Endothelial cell of umbilical vein (primary cell): ENCODE results near the gene IGFL2. TPM values are rescaled to one million over a fixed set of nuclear protein-coding genes. Genes with fewer than 3 reads are reported as not detected.
"Not testable (repeated sequence)": the region's sequence is repeated elsewhere in the genome, so short reads cannot be mapped to it uniquely, and the experiment has no call there.

Source experiments
- BruUV-seq: library from RNA; stranded (reverse); fragments of 400-500 nt; replicated peaks from 2 replicates; lab custom pipeline; 2021; lab: Mats Ljungman, UMichigan
- CTCF ChIA-PET: fragments of 300-600, 350-600 bp; sonication (Branson Sonifier 250); formaldehyde crosslinking; loops from one replicate; lab custom pipeline; 2021; ENCODE audit warnings: antibody characterized with exemption, inconsistent platforms; lab: Charles Lee
- POLR2A ChIA-PET: fragments of 300-600, 350-600 bp; sonication (Branson Sonifier 250); formaldehyde crosslinking; loops from one replicate; lab custom pipeline; 2021; ENCODE audit warnings: antibody characterized with exemption, inconsistent platforms; lab: Charles Lee
- DNase-seq: peaks from one replicate; pipeline ENCODE4 v3.0.0-alpha.2; 2011; ENCODE audit warnings: low read depth, low spot score
- FAIRE-seq: peaks from 2 replicates; lab custom pipeline; 2011; peaks lifted over from hg19 to GRCh38; lab: Jason Lieb, UNC
- H2AFZ ChIP-seq: 2 replicates; pipeline ENCODE4 v1.6.0; 2012; ENCODE audit warnings: low read depth, low read length, control low read depth, inconsistent platforms
- H3K27ac ChIP-seq: 2 replicates; pipeline ENCODE4 v1.5.1; 2011; ENCODE audit warnings: low read depth, mild to moderate bottlenecking, control low read depth, low read length, moderate library complexity; ENCODE audit not compliant: insufficient read depth
- H3K27me3 ChIP-seq, 2 experiments: 2 replicates each; pipeline versions ENCODE4 v1.6.0 to v1.6.1; 2011; ENCODE audit warnings: low read length in 2 of 2, mixed read lengths in 1 of 2; ENCODE audit not compliant: control insufficient read depth in 2 of 2, insufficient read depth in 2 of 2
- H3K36me3 ChIP-seq, 2 experiments: 2 replicates in 1 of 2; 3 replicates in 1 of 2; pipeline ENCODE4 v1.5.1; 2011; ENCODE audit warnings: low read length in 2 of 2, mild to moderate bottlenecking in 1 of 2, moderate library complexity in 1 of 2; ENCODE audit not compliant: control insufficient read depth in 2 of 2, insufficient read depth in 2 of 2; ENCODE audit errors: extremely low read depth in 1 of 2
- H3K4me1 ChIP-seq: 3 replicates; pipeline ENCODE4 v1.5.1; 2011; ENCODE audit warnings: mild to moderate bottlenecking, low read length; ENCODE audit not compliant: control insufficient read depth, insufficient read depth; ENCODE audit errors: extremely low read depth
- H3K4me2 ChIP-seq: 2 replicates; pipeline ENCODE4 v1.6.1; 2011; ENCODE audit warnings: low read length, control low read depth, mixed read lengths; ENCODE audit not compliant: insufficient read depth
- H3K4me3 ChIP-seq, 3 experiments: fragments of 200-600 bp in 1 of 3; sonication (generic), shearing (Covaris generic) in 1 of 3; replicated peaks in 1 of 3; 2 replicates each; pipeline ENCODE4 v1.5.1; 2011 to 2016; ENCODE audit warnings: control low read depth in 3 of 3, low read length in 3 of 3, mild to moderate bottlenecking in 2 of 3, inconsistent platforms in 1 of 3, low read depth in 1 of 3, moderate library complexity in 1 of 3; ENCODE audit not compliant: insufficient read depth in 1 of 3
- H3K79me2 ChIP-seq: 2 replicates; pipeline ENCODE4 v1.6.0; 2012; ENCODE audit warnings: low read length, inconsistent platforms; ENCODE audit not compliant: control insufficient read depth, insufficient read depth
- H3K9ac ChIP-seq: replicated peaks from 2 replicates; pipeline ENCODE3; 2011; ENCODE audit warnings: low read length, control low read depth; ENCODE audit not compliant: insufficient read depth; ENCODE audit errors: extremely low read depth
- H3K9me1 ChIP-seq: replicated peaks from 3 replicates; pipeline ENCODE4 v1.6.0; 2011; ENCODE audit warnings: mild to moderate bottlenecking, low read length; ENCODE audit not compliant: control insufficient read depth, insufficient read depth; ENCODE audit errors: extremely low read depth
- H3K9me3 ChIP-seq: replicated peaks from 2 replicates; pipeline ENCODE4 v1.5.1; 2012; ENCODE audit warnings: low read length, inconsistent platforms; ENCODE audit not compliant: control insufficient read depth, insufficient read depth
- H4K20me1 ChIP-seq: replicated peaks from 2 replicates; pipeline ENCODE3; 2011; ENCODE audit warnings: mild to moderate bottlenecking, low read length; ENCODE audit not compliant: control insufficient read depth, insufficient read depth; ENCODE audit errors: extremely low read depth
- CTCF ChIP-seq, 2 donors: IDR thresholded peaks; 1 replicate in 1 of 2; 2 replicates in 1 of 2; pipeline ENCODE4 v1.5.1; 2011; ENCODE audit warnings: low read length in 2 of 2, mild to moderate bottlenecking in 2 of 2, moderate library complexity in 2 of 2, control low read depth in 1 of 2, inconsistent platforms in 1 of 2, low read depth in 1 of 2; ENCODE audit not compliant: insufficient read depth in 1 of 2; ENCODE audit errors: extremely low read depth in 1 of 2
- EZH2 ChIP-seq: IDR thresholded peaks from 2 replicates; pipeline ENCODE4 v1.6.1; 2012; ENCODE audit warnings: borderline replicate concordance, low read depth, mild to moderate bottlenecking, moderate library complexity, low read length, inconsistent platforms; ENCODE audit not compliant: severe bottlenecking
- FOS ChIP-seq: IDR thresholded peaks from 2 replicates; pipeline ENCODE4 v1.6.1; 2011; ENCODE audit warnings: mild to moderate bottlenecking, low read length, moderate library complexity, borderline replicate concordance; ENCODE audit not compliant: insufficient read depth
- GATA2 ChIP-seq: IDR thresholded peaks from 2 replicates; pipeline ENCODE4 v1.7.0; 2011; ENCODE audit warnings: low read depth, mild to moderate bottlenecking, moderate library complexity, mixed read lengths, low read length; ENCODE audit not compliant: insufficient read length, insufficient read depth
- JUN ChIP-seq: IDR thresholded peaks from 2 replicates; pipeline ENCODE4 v1.6.1; 2011; ENCODE audit warnings: borderline replicate concordance, low read depth; ENCODE audit not compliant: insufficient read length, insufficient read depth
- MAX ChIP-seq: IDR thresholded peaks from 2 replicates; pipeline ENCODE4 v1.6.1; 2011; ENCODE audit not compliant: insufficient read depth, insufficient read length
- POLR2A ChIP-seq: IDR thresholded peaks from 2 replicates; pipeline ENCODE4 v1.6.1; 2012; ENCODE audit warnings: low read depth, mild to moderate bottlenecking, control low read depth, low read length
- POLR2AphosphoS5 ChIP-seq: IDR thresholded peaks from 2 replicates; pipeline ENCODE4 v1.6.1; 2012; ENCODE audit warnings: low read depth, mild to moderate bottlenecking, control low read depth, low read length, moderate library complexity; ENCODE audit not compliant: insufficient read depth
- dilution Hi-C: fragments of 300-500 bp; cut with MboI; formaldehyde crosslinking; loops from one replicate; pipeline ENCODE4 v1.15.0; 2019; ENCODE audit warnings: low sequenced_read_pairs; ENCODE audit not compliant: extremely low pct_ligation_motif_present
- intact Hi-C: fragments of 100-400 bp; cut with micrococcal nuclease; formaldehyde crosslinking; loops from one replicate; pipeline ENCODE4 v1.10.0; 2022
- polyA plus RNA-seq, 4 experiments: library from polyadenylated mRNA; depleted of rRNA in 3 of 4; stranded (reverse) in 3 of 4; unstranded in 1 of 4; fragments of >200 nt; gene quantifications; 2 replicates each; pipeline versions ENCODE4 v1.2.1 to v1.2.3, GENCODE V29; 2011 to 2012; ENCODE audit warnings: missing spikeins in 1 of 4
- total RNA-seq: library from RNA; stranded (reverse); gene quantifications from 2 replicates; pipeline ENCODE4 v1.2.3, GENCODE V29; 2021

IGFL2 gene
- total and polyA plus RNA-seq, 2 donors (not counting 3 experiments of a cell fraction or from before 2014, with no cell fraction given): not detected

GRCh38 chr19:46191972-46192371 lies 43.9 kb downstream of the IGFL2 start:
- Histone ChIP-seq H3K4me2 (no peak overlapping the region), H3K4me1 (no peaks in the 10 kb centered on the region), H3K9ac (no peak overlapping the region), H3K79me2 (no peaks in the 10 kb centered on the region), H3K9me1 (no peaks in the 10 kb centered on the region), H3K4me3 (no peak overlapping the region), H3K9me3 (no peaks in the 10 kb centered on the region), H2AFZ (no peak overlapping the region), H3K27me3 (peaks cover 3 to 21% of the 10 kb centered on the region in 2 experiments), H3K36me3 (no peaks in the 10 kb centered on the region), H3K27ac (no peak overlapping the region), H4K20me1 (no peaks in the 10 kb centered on the region)
- DNase-seq (no peak), FAIRE-seq (no peak)
- intact Hi-C loops: no loop called here
- TF ChIP-seq POLR2AphosphoS5 (no peak), CTCF (IDR thresholded peaks at IDR 0.05; ENCODE audit: extremely low read depth in 1 of 2, insufficient read depth in 1 of 2, low read depth in 1 of 2, low read length in 2 of 2) (no peak), EZH2 (no peak), MAX (no peak), FOS (no peak), POLR2A (no peak), GATA2 (no peak), JUN (no peak)
- dilution Hi-C loops: no loop called here
- ChIA-PET POLR2A (no interaction called here), CTCF (interaction anchor here (0.9 to 5.3 kb wide), 5 partner anchors 72 to 164 kb away, joined by 3 to 199 read pairs (median 14); no protein-coding TSS in a partner anchor)
- no TSS peak for BruUV-seq

- H3K36me3 ChIP-seq, H3K27ac ChIP-seq, H3K9me1 ChIP-seq, POLR2A ChIA-PET, H3K4me1 ChIP-seq, H3K9me3 ChIP-seq, DNase-seq, intact Hi-C loops, H3K4me3 ChIP-seq, FAIRE-seq, H3K4me2 ChIP-seq, H4K20me1 ChIP-seq, H3K9ac ChIP-seq, dilution Hi-C loops, H2AFZ ChIP-seq, H3K79me2 ChIP-seq, BruUV-seq: not testable (repeated sequence)
- H3K27me3 ChIP-seq: peaks cover 3 to 21% of the 10 kb centered on the region in 2 experiments
- CTCF ChIA-PET: interaction anchor here (1.1 to 5.3 kb wide), 3 partner anchors 72 to 164 kb away, joined by 3 to 199 read pairs (median 16); no protein-coding TSS in a partner anchor
Observed at GRCh38 chr19:46192626-46192991, 44.6 kb downstream of the IGFL2 start.
